K562 (cell line): ENCODE data around the gene ZCCHC3. TPM values are rescaled to one million over a fixed set of nuclear protein-coding genes. Genes with fewer than 3 reads are reported as not detected.

Experiments
- ATAC-seq: fragments of 200-7000 bp; cut with Tn5 transposase; 3 replicates; pipeline ENCODE4 v1.9.1; 2020; ENCODE audit warnings: moderate library complexity
- BruUV-seq: library from RNA; stranded (reverse); fragments of 400-500 nt; replicated peaks from 2 replicates; lab custom pipeline; 2021; lab: Mats Ljungman, UMichigan
- CTCF ChIA-PET: fragments of 300-600 bp; formaldehyde crosslinking; extraction: SDS; loops from one replicate; lab custom pipeline; 2021; ENCODE audit warnings: low intra/inter-chr PET ratio; lab: Yijun Ruan, JAX
- POLR2A ChIA-PET: fragments of 300-600, 350-650 bp; sonication (Branson Sonifier 250); formaldehyde crosslinking; extraction: SDS; loops from one replicate; lab custom pipeline; 2021; ENCODE audit warnings: antibody characterized with exemption, inconsistent platforms; lab: Yijun Ruan, JAX
- DNase-seq, 4 experiments: peaks; one replicate each; pipeline versions ENCODE4 v3.0.0 to v3.0.0-alpha.2; 2011 to 2018; ENCODE audit warnings: low spot score in 3 of 4, mixed read lengths in 3 of 4; ENCODE audit errors: extremely low read depth in 1 of 4
- FAIRE-seq: peaks from 2 replicates; lab custom pipeline; 2011; peaks lifted over from hg19 to GRCh38; lab: Jason Lieb, UNC
- H2AFZ ChIP-seq: 2 replicates; pipeline ENCODE4 v1.6.0; 2011; ENCODE audit warnings: low read depth, low read length, control low read depth, inconsistent platforms
- H3K27ac ChIP-seq: fragments of 200-600 bp; 3 replicates; pipeline ENCODE4 v1.8.0; 2011; ENCODE audit warnings: low read depth, mild to moderate bottlenecking, control low read depth, inconsistent platforms, low read length, moderate library complexity, mixed read lengths; ENCODE audit errors: extremely low read depth
- H3K27me3 ChIP-seq, 2 experiments: fragments of 300-600 bp in 1 of 2; 2 replicates in 1 of 2; 3 replicates in 1 of 2; pipeline versions ENCODE4 v1.6.0 to v1.8.0; 2011; ENCODE audit warnings: inconsistent platforms in 2 of 2, low read length in 2 of 2, mild to moderate bottlenecking in 1 of 2, mixed read lengths in 1 of 2, moderate library complexity in 1 of 2; ENCODE audit not compliant: control insufficient read depth in 2 of 2, insufficient read depth in 2 of 2
- H3K36me3 ChIP-seq: fragments of 300-600 bp; 3 replicates; pipeline ENCODE4 v1.8.0; 2011; ENCODE audit warnings: mild to moderate bottlenecking, low read length, inconsistent platforms; ENCODE audit not compliant: control insufficient read depth, insufficient read depth
- H3K4me1 ChIP-seq, 2 experiments: fragments of 200-600 bp in 1 of 2; replicated peaks in 1 of 2; 2 replicates in 1 of 2; 3 replicates in 1 of 2; pipeline versions ENCODE4 v1.5.1 to v1.8.0; 2011; ENCODE audit warnings: inconsistent platforms in 2 of 2, low read length in 2 of 2, mild to moderate bottlenecking in 1 of 2, mixed read lengths in 1 of 2, moderate library complexity in 1 of 2; ENCODE audit not compliant: control insufficient read depth in 2 of 2, insufficient read depth in 2 of 2
- H3K4me2 ChIP-seq: 2 replicates; pipeline ENCODE4 v1.6.1; 2011; ENCODE audit warnings: low read length, control low read depth, inconsistent platforms, mixed read lengths; ENCODE audit not compliant: insufficient read depth
- H3K4me3 ChIP-seq: fragments of 200-600 bp; sonication (generic), shearing (Covaris generic); 2 replicates; pipeline ENCODE4 v1.5.1; 2016; ENCODE audit warnings: control low read depth, inconsistent platforms
- H3K79me2 ChIP-seq: fragments of 200-600 bp; 3 replicates; pipeline ENCODE4 v1.8.0; 2011; ENCODE audit warnings: low read length, inconsistent platforms; ENCODE audit not compliant: control insufficient read depth, insufficient read depth
- H3K9ac ChIP-seq, 2 experiments: 2 replicates each; pipeline versions ENCODE4 v1.6.0 to v1.6.1; 2011; ENCODE audit warnings: low read depth in 2 of 2, low read length in 2 of 2, control low read depth in 1 of 2, inconsistent platforms in 1 of 2, mild to moderate bottlenecking in 1 of 2, mixed read lengths in 1 of 2; ENCODE audit not compliant: insufficient read depth in 1 of 2
- H3K9me1 ChIP-seq: one replicate; pipeline ENCODE4 v1.6.0; 2011; ENCODE audit warnings: inconsistent platforms, mild to moderate bottlenecking, low read length, moderate library complexity; ENCODE audit not compliant: control insufficient read depth, insufficient read depth
- H3K9me3 ChIP-seq: replicated peaks from 2 replicates; pipeline ENCODE4 v1.5.1; 2011; ENCODE audit warnings: low read depth, low read length, inconsistent platforms; ENCODE audit not compliant: control insufficient read depth, insufficient read depth
- H4K20me1 ChIP-seq: replicated peaks from 2 replicates; pipeline ENCODE4 v1.6.1; 2011; ENCODE audit warnings: low read length, inconsistent platforms, mixed read lengths; ENCODE audit not compliant: control insufficient read depth, insufficient read depth
- ADNP ChIP-seq: fragments of 200-800 bp; sonication (Bioruptor generic); IDR thresholded peaks from 2 replicates; pipeline ENCODE4 v1.6.1; 2016; ENCODE audit warnings: missing genetic modification characterization, missing compliant biosample characterization
- BCOR ChIP-seq: fragments of 450-650 bp; IDR thresholded peaks from 2 replicates; pipeline ENCODE4 v1.6.1; 2016
- HDAC2 ChIP-seq: fragments of 450-650 bp; IDR thresholded peaks from 2 replicates; pipeline ENCODE4 v1.6.1; 2016; ENCODE audit warnings: mild to moderate bottlenecking
- KDM1A ChIP-seq, 2 experiments: fragments of 450-650 bp; IDR thresholded peaks; 2 replicates each; pipeline ENCODE4 v1.6.1; 2016; ENCODE audit warnings: mild to moderate bottlenecking in 2 of 2
- POLR2B ChIP-seq: fragments of 450-650 bp; IDR thresholded peaks from 2 replicates; pipeline ENCODE4 v1.6.1; 2018; ENCODE audit warnings: low read depth; ENCODE audit not compliant: partially characterized antibody
- RBM25 ChIP-seq: fragments of 200-400 bp; formaldehyde crosslinking; IDR thresholded peaks from 2 replicates; pipeline ENCODE4 v1.6.1; 2018; ENCODE audit warnings: low read length, low read depth, moderate library complexity; ENCODE audit not compliant: severe bottlenecking
- SNRNP70 ChIP-seq: fragments of 200-400 bp; formaldehyde crosslinking; optimal IDR thresholded peaks from 2 replicates; pipeline ENCODE3; 2017; ENCODE audit warnings: low read depth, low read length
- TEAD2 ChIP-seq: fragments of 450-650 bp; IDR thresholded peaks from 2 replicates; pipeline ENCODE4 v1.6.1; 2016; ENCODE audit warnings: missing genetic modification characterization, control low read depth, missing compliant biosample characterization
- ZKSCAN8 ChIP-seq: fragments of 200-800 bp; sonication (Bioruptor generic); IDR thresholded peaks from 2 replicates; pipeline ENCODE4 v1.6.1; 2016; ENCODE audit warnings: missing genetic modification characterization, missing compliant biosample characterization
- in situ Hi-C: fragments of 300-500 bp; cut with MboI; formaldehyde crosslinking; loops from 4 replicates; pipeline ENCODE4 v1.15.0; 2018; ENCODE audit warnings: inconsistent platforms, mixed read lengths
- intact Hi-C: fragments of 100-400 bp; cut with micrococcal nuclease; formaldehyde crosslinking; loops from 2 replicates; pipeline ENCODE4 v1.14.2; 2022
- polyA plus RNA-seq, 8 experiments: library from polyadenylated mRNA; depleted of rRNA in 4 of 8; stranded (reverse) in 5 of 8; unstranded in 3 of 8; fragments of >200 nt; fragmentation: Nextera tagmentation in 2 of 8; fragmentation: Illumina TruSeq in 1 of 8; extraction: Ambion mirVana in 2 of 8; extraction: Trizol in 1 of 8; gene quantifications; 2 replicates each; pipeline versions ENCODE4 v1.2.1 to v1.2.3, GENCODE V29; 2011 to 2014; ENCODE audit warnings: inconsistent platforms in 1 of 8, missing spikeins in 1 of 8
- total RNA-seq, 7 experiments: library from RNA; depleted of rRNA in 6 of 7; stranded (reverse); fragments of >200 nt in 6 of 7; fragmentation: Illumina TruSeq in 2 of 7; extraction: Trizol in 2 of 7; gene quantifications; 2 replicates each; pipeline versions ENCODE4 v1.2.1 to v1.2.3, GENCODE V29; 2011 to 2021; ENCODE audit warnings: low replicate concordance in 1 of 7
- TF ChIP-seq, protein P1 (sequence below): sonication (generic); formaldehyde crosslinking; IDR thresholded peaks from 2 replicates; pipeline ENCODE4 v1.9.0; 2022; ENCODE audit warnings: mild to moderate bottlenecking, missing genetic modification reagents
- TF ChIP-seq, protein P2 (sequence below): IDR thresholded peaks from 2 replicates; pipeline ENCODE4 v1.6.1; 2012; ENCODE audit warnings: low read depth, low read length, improper control_type of control experiment, borderline replicate concordance

ZCCHC3 gene
- total and polyA plus RNA-seq, 9 of the 15 experiments (the other 6 are each of a cell fraction or from before 2014, with no cell fraction given), result 2.8 to 23.3 (median 16.5) TPM

DNA sequence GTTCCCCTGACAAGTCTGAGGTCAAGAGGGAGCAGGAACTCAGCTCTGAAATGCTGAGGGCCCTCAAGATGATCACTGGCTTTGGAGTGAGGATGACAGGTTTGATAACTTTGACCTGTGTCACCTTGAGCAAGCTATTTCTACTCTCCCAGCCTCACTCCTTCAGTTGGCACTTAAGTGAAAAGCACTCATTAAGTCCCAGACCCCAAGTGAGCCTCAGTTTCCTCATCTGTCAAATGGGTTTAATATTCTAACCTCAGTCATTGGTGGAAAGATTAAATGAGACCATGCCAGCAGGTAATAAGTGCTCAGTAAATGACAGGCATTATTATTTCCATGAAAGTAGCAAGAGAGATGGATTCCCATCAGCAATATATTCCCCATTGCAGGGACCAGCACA is 25.8 kb upstream of the ZCCHC3 start:
- Histone ChIP-seq H3K27ac (no peak overlapping the region), H3K4me2 (no peak overlapping the region), H4K20me1 (no peaks in the 10 kb centered on the region), H3K9me3 (no peaks in the 10 kb centered on the region)
- no peak for ATAC-seq
- no peak for FAIRE-seq
- DNase-seq, result no peak
- TF ChIP-seq ADNP (tag), result peak; percentile 65; the same call in 1 of the 2 replicates
- TF ChIP-seq HDAC2, result 0 out of 2 replicates have a peak, but pooled peaks have one; percentile 31
- no peak for TF ChIP-seq SNRNP70
- peak in 1 of 2 experiments; percentile 60; a peak in 2 of 4 replicates for TF ChIP-seq KDM1A (IDR thresholded peaks at IDR 0.05)
- TF ChIP-seq BCOR, result peak; percentile 76
- peak; percentile 90 for TF ChIP-seq RBM25
- TF ChIP-seq, all 486 proteins: peak for 5
- Histone ChIP-seq H2AFZ (no peak overlapping the region), H3K27me3 (no peaks in the 10 kb centered on the region), H3K4me3 (no peak overlapping the region), H3K9me1 (no peaks in the 10 kb centered on the region), H3K36me3 (peaks cover 10% of the 10 kb centered on the region; the same call in 1 of the 3 replicates), H3K9ac (no peak overlapping the region; a peak in 1 of 4 replicates), H3K4me1 (peaks cover 2 to 6% of the 10 kb centered on the region in 2 experiments; a peak in 4 of 5 replicates), H3K79me2 (no peaks in the 10 kb centered on the region)
- CTCF ChIA-PET, result no interaction called here
- in situ Hi-C loops (no loop called here), intact Hi-C loops (no loop called here)
- BruUV-seq, result no TSS peak
- POLR2A ChIA-PET, result interaction anchor here (1.6 kb wide), 1 partner anchor 11 kb away, joined by 3 read pairs; no protein-coding TSS in a partner anchor

DNA sequence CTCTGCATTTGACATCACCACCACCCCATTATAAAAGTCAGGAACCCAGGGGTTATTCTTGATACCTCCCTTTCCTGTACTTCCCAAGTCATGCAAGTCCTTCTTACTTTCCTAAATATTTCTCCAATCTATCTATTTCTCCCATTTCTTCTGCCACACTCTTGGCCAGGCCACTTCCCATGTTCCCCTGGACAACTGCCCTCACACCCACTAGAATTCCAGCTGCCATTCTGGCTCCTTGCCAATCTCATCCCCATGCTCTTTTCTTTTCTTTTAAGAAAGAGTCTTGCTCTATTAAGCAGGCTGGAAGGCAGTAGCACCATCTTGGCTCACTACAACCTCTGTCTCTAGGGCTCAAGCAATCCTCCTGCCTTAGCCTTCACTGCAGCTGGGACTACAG is 24.7 kb upstream of the ZCCHC3 start:
- no TSS peak for BruUV-seq
- no peaks in the 10 kb centered on the region for H3K27me3 ChIP-seq
- DNase-seq (no peak), FAIRE-seq (no peak), ATAC-seq (no peak)
- H4K20me1 ChIP-seq, result no peaks in the 10 kb centered on the region
- H3K79me2 ChIP-seq, result no peaks in the 10 kb centered on the region
- ChIA-PET CTCF (no interaction called here), POLR2A (no interaction called here)
- no peak overlapping the region for H3K4me2 ChIP-seq
- in situ Hi-C loops, result no loop called here
- H2AFZ ChIP-seq, result no peak overlapping the region
- no peak overlapping the region for H3K9ac ChIP-seq
- no peaks in the 10 kb centered on the region for H3K9me1 ChIP-seq
- intact Hi-C loops, result no loop called here
- peaks cover 21% of the 10 kb centered on the region; the same call in 1 of the 3 replicates for H3K36me3 ChIP-seq
- H3K9me3 ChIP-seq, result no peaks in the 10 kb centered on the region
- no peak overlapping the region for H3K4me3 ChIP-seq
- no peaks in the 10 kb centered on the region; a peak in 2 of 5 replicates for H3K4me1 ChIP-seq
- H3K27ac ChIP-seq, result no peak overlapping the region
- TF ChIP-seq, protein P1, sequence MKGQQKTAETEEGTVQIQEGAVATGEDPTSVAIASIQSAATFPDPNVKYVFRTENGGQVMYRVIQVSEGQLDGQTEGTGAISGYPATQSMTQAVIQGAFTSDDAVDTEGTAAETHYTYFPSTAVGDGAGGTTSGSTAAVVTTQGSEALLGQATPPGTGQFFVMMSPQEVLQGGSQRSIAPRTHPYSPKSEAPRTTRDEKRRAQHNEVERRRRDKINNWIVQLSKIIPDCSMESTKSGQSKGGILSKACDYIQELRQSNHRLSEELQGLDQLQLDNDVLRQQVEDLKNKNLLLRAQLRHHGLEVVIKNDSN, result no peak
- TF ChIP-seq ZKSCAN8 (CRISPR knock-in tag) (no peak), POLR2B (no peak), TEAD2 (tag) (no peak)
- TF ChIP-seq, protein P2, sequence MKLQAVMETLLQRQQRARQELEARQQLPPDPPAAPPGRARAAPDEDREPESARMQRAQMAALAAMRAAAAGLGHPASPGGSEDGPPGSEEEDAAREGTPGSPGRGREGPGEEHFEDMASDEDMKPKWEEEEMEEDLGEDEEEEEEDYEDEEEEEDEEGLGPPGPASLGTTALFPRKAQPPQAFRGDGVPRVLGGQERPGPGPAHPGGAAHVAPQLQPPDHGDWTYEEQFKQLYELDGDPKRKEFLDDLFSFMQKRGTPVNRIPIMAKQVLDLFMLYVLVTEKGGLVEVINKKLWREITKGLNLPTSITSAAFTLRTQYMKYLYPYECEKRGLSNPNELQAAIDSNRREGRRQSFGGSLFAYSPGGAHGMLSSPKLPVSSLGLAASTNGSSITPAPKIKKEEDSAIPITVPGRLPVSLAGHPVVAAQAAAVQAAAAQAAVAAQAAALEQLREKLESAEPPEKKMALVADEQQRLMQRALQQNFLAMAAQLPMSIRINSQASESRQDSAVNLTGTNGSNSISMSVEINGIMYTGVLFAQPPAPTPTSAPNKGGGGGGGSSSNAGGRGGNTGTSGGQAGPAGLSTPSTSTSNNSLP, result no peak
